ENCODE results near the gene GCDH.

GCDH gene

GRCh38 chr19:12867120-12868099 lies 23.6 kb upstream of the GCDH start:
- H3K27ac ChIP-seq = no peak overlapping the region
- TF ChIP-seq, protein P1, sequence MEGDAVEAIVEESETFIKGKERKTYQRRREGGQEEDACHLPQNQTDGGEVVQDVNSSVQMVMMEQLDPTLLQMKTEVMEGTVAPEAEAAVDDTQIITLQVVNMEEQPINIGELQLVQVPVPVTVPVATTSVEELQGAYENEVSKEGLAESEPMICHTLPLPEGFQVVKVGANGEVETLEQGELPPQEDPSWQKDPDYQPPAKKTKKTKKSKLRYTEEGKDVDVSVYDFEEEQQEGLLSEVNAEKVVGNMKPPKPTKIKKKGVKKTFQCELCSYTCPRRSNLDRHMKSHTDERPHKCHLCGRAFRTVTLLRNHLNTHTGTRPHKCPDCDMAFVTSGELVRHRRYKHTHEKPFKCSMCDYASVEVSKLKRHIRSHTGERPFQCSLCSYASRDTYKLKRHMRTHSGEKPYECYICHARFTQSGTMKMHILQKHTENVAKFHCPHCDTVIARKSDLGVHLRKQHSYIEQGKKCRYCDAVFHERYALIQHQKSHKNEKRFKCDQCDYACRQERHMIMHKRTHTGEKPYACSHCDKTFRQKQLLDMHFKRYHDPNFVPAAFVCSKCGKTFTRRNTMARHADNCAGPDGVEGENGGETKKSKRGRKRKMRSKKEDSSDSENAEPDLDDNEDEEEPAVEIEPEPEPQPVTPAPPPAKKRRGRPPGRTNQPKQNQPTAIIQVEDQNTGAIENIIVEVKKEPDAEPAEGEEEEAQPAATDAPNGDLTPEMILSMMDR (conservative IDR thresholded peaks at IDR 0.05) = no peak
- no peak for TF ChIP-seq ZFX (IDR thresholded peaks at IDR 0.05)

- TF ChIP-seq, protein P1 (conservative IDR thresholded peaks at IDR 0.05) = no peak
- no peak for TF ChIP-seq ZFX (IDR thresholded peaks at IDR 0.05)
- no peak overlapping the region for H3K27ac ChIP-seq
These were observed 22.3 kb upstream of the GCDH start for GRCh38 chr19:12868540-12869112.

DNA sequence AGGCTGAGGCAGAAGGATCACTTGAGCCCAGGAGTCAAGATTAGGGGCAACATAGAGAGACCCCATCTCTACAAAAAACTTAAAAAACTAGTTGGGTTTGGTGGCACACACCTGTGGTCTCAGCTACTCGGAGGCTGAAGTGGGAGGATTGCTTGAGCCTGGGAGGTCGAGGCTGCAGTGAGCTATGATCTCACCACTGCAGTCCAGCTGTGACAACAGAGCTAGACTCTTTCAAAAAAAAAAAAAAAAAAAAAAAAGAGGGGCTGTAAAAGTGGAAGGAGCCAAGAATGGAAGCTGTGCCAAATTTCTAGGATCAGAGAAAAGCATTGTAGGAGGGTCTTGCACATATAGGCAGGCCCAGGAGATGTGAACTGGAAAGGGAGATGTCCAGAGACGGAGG lies 19.3 kb upstream of the GCDH start:
- TF ChIP-seq ZFX (IDR thresholded peaks at IDR 0.05) = no peak
- TF ChIP-seq, protein P1 (conservative IDR thresholded peaks at IDR 0.05) = no peak
- no peak overlapping the region for H3K27ac ChIP-seq

- no peak for TF ChIP-seq ZFX (IDR thresholded peaks at IDR 0.05)
- TF ChIP-seq, protein P1 (conservative IDR thresholded peaks at IDR 0.05) = no peak
- peak overlapping the region; percentile 7; the same call in 1 of the 2 replicates for H3K27ac ChIP-seq
These were observed 18.7 kb upstream of the GCDH start for GRCh38 chr19:12872255-12872654.

DNA sequence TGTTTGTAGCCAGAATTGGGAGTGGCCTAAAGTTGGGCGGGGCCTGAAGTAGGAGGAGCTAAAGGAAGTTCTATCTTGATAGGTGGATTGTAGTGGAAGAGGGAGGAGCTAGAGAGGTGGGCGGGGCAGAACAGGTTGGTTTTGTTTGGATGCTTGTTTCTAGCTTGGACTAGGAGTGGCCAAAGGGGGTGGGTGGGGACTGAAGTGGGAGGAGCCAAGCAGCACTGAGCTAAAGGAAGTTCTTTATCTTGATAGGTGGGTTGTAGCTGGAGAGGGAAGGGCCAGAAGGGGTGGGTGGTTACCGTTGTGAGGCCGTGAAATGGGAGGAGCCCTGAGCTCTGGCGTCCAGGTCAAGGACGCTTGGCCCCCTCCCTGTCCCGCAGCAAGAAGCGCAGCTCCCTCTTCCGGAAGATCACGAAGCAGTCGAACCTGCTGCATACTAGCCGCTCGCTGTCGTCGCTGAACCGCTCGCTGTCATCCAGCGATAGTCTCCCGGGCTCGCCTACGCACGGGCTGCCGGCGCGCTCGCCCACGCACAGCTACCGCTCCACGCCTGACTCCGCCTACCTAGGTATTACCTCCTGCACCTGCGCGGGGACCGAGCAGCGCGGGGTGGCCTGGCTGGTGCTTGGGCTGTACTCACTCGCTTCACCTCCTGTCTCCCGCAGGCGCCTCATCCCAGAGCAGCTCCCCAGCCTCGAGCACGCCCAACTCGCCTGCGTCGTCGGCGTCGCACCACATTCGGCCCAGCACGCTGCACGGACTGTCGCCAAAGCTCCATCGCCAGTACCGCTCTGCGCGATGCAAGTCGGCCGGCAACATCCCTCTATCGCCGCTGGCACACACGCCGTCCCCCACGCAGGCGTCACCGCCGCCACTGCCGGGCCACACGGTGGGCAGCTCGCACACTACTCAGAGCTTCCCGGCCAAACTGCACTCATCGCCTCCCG lies 17.7 kb upstream of the GCDH start:
- H3K27ac ChIP-seq = peak overlapping the region; percentile 40; the same call in 1 of the 2 replicates
- TF ChIP-seq, protein P1 (conservative IDR thresholded peaks at IDR 0.05) = no peak

DNA sequence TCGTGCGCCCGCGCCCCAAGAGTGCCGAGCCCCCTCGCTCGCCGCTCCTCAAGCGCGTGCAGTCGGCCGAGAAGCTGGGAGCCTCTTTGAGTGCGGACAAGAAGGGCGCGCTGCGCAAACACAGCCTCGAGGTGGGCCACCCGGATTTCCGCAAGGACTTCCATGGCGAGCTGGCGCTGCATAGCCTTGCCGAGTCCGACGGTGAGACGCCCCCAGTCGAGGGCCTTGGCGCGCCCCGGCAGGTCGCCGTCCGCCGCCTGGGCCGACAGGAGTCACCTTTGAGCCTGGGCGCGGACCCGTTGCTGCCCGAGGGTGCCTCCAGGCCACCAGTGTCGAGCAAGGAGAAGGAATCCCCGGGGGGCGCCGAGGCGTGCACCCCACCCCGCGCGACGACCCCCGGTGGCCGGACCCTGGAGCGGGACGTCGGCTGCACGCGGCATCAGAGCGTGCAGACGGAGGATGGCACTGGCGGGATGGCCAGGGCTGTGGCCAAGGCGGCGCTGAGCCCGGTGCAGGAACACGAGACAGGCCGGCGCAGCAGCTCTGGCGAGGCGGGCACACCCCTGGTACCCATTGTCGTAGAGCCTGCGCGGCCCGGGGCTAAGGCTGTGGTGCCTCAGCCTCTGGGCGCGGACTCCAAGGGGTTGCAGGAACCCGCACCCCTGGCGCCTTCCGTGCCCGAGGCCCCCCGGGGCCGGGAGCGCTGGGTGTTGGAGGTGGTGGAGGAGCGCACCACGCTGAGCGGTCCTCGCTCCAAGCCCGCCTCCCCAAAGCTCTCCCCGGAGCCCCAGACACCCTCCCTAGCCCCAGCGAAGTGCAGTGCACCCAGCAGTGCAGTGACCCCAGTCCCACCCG lies 16.8 kb upstream of the GCDH start:
- TF ChIP-seq ZFX (IDR thresholded peaks at IDR 0.05) = no peak
- TF ChIP-seq, protein P1 (conservative IDR thresholded peaks at IDR 0.05) = no peak
- peak overlapping the region; percentile 40; the same call in 1 of the 2 replicates for H3K27ac ChIP-seq
